Colonic mucosa (tissue), 4 donors: ENCODE results near the gene C11orf52. TPM values are rescaled to one million over a fixed set of nuclear protein-coding genes. Genes with fewer than 3 reads are reported as not detected.
A peak's percentile ranks its signal among the peaks of the same experiment; 100 is the strongest.
"Not testable (repeated sequence)": the region's sequence is repeated elsewhere in the genome, so short reads cannot be mapped to it uniquely, and the experiment has no call there.

ENCODE experiments used
- DNase-seq: peaks from one replicate; pipeline ENCODE4 v3.0.0-alpha.2; 2020
- H3K27ac ChIP-seq: fragments of 200-600 bp; one replicate; pipeline ENCODE4 v1.8.0; 2021
- H3K27me3 ChIP-seq: fragments of 200-600 bp; one replicate; pipeline ENCODE4 v1.8.0; 2021
- H3K36me3 ChIP-seq: fragments of 200-600 bp; one replicate; pipeline ENCODE4 v1.8.0; 2021
- H3K4me1 ChIP-seq: fragments of 200-600 bp; one replicate; pipeline ENCODE4 v1.8.0; 2021; ENCODE audit warnings: mild to moderate bottlenecking
- H3K4me3 ChIP-seq: fragments of 200-600 bp; one replicate; pipeline ENCODE4 v1.8.0; 2021
- H3K9ac ChIP-seq, 2 donors: one replicate each; pipeline ENCODE4 v1.7.0; 2013; ENCODE audit warnings: control low read depth in 2 of 2, low read depth in 2 of 2, low read length in 2 of 2
- H3K9me3 ChIP-seq: fragments of 200-600 bp; one replicate; pipeline ENCODE4 v1.8.0; 2021
- CTCF ChIP-seq: fragments of 200-600 bp; IDR thresholded peaks from one replicate; pipeline ENCODE4 v1.8.0; 2022; ENCODE audit warnings: antibody characterized with exemption, mild to moderate bottlenecking
- intact Hi-C: fragments of 100-400 bp; cut with DNase I; formaldehyde crosslinking; loops from one replicate; pipeline ENCODE4 v1.14.1; 2022
- total RNA-seq, 2 donors: library from RNA; stranded (reverse); fragmentation: NEBNext Ultra II Directional in 1 of 2; extraction: Animal tissue kit (Norgen Biotek cat#: 25700) in 1 of 2; gene quantifications; one replicate each; pipeline ENCODE4 v1.2.1, GENCODE V29; 2021
- donor health status: healthy.
- donor health status: DM: no; HTN: no; CAD: no.
- donor health status: DM: no; HTN: no; CAD: no.

The C11orf52 gene
- total RNA-seq, 2 donors from 2014 or later: 7.3 to 8.8 TPM

- H3K27ac ChIP-seq: peak overlapping the region; percentile 86
- H3K4me1 ChIP-seq: peaks cover 4% of the 10 kb centered on the region
- TF ChIP-seq CTCF: no peak
- intact Hi-C loops: no loop called here
- H3K9ac ChIP-seq: peak overlapping the region; percentile 69 to 73
- H3K4me3 ChIP-seq: peak overlapping the region; percentile 27
- no peaks in the 10 kb centered on the region for H3K27me3 ChIP-seq
- peak; percentile 97 for DNase-seq
- H3K36me3 ChIP-seq: no peaks in the 10 kb centered on the region
- no peaks in the 10 kb centered on the region for H3K9me3 ChIP-seq
Measured at GRCh38 chr11:111926505-111927391, 8.0 kb downstream of the C11orf52 start.

GRCh38 chr11:111930472-111930871 is 11.8 kb downstream of the C11orf52 start:
- Histone ChIP-seq H3K4me3 (no peak overlapping the region), H3K9ac (no peak overlapping the region), H3K36me3 (no peaks in the 10 kb centered on the region), H3K27me3 (no peaks in the 10 kb centered on the region), H3K27ac (no peak overlapping the region), H3K9me3 (no peaks in the 10 kb centered on the region), H3K4me1 (peaks cover 4% of the 10 kb centered on the region)
- no peak for DNase-seq
- intact Hi-C loops: loop anchor here (5.0 to 10.0 kb wide), 2 partner anchors 47 to 154 kb away; partner anchors contain the start of genes SDHD and TIMM8B
- TF ChIP-seq CTCF: no peak

- Histone ChIP-seq H3K9ac (no peak overlapping the region), H3K4me1 (no peaks in the 10 kb centered on the region), H3K9me3 (no peaks in the 10 kb centered on the region), H3K27ac (no peak overlapping the region), H3K36me3 (no peaks in the 10 kb centered on the region), H3K4me3 (no peak overlapping the region), H3K27me3 (no peaks in the 10 kb centered on the region)
- intact Hi-C loops: loop anchor here (5.0 to 10.0 kb wide), 2 partner anchors 45 to 152 kb away; partner anchors contain the start of genes SDHD and TIMM8B
- TF ChIP-seq CTCF: no peak
- no peak for DNase-seq
Measured at GRCh38 chr11:111932611-111932950, 13.9 kb downstream of the C11orf52 start.

- not testable (repeated sequence) for H3K9me3 ChIP-seq, DNase-seq, H3K4me1 ChIP-seq, H3K27ac ChIP-seq, H3K9ac ChIP-seq, H3K36me3 ChIP-seq, H3K4me3 ChIP-seq, H3K27me3 ChIP-seq
- intact Hi-C loops: loop anchor here (5.0 to 10.0 kb wide), 2 partner anchors 44 to 152 kb away; partner anchors contain the start of genes SDHD and TIMM8B
Measured at GRCh38 chr11:111933176-111933575, 14.5 kb downstream of the C11orf52 start.

GRCh38 chr11:111933872-111934271 is 15.2 kb downstream of the C11orf52 start:
- TF ChIP-seq CTCF: no peak
- Histone ChIP-seq H3K4me1 (no peaks in the 10 kb centered on the region), H3K4me3 (no peak overlapping the region), H3K27me3 (no peaks in the 10 kb centered on the region), H3K36me3 (no peaks in the 10 kb centered on the region), H3K9me3 (no peaks in the 10 kb centered on the region), H3K27ac (no peak overlapping the region), H3K9ac (no peak overlapping the region)
- intact Hi-C loops: loop anchor here (5.0 to 10.0 kb wide), 2 partner anchors 43 to 151 kb away; partner anchors contain the start of genes SDHD and TIMM8B
- no peak for DNase-seq

GRCh38 chr11:111934306-111934705 is 15.6 kb downstream of the C11orf52 start:
- Histone ChIP-seq H3K27me3 (no peaks in the 10 kb centered on the region), H3K4me3 (no peak overlapping the region), H3K4me1 (no peaks in the 10 kb centered on the region), H3K27ac (no peak overlapping the region), H3K36me3 (no peaks in the 10 kb centered on the region), H3K9ac (no peak overlapping the region), H3K9me3 (no peaks in the 10 kb centered on the region)
- no peak for DNase-seq
- TF ChIP-seq CTCF: no peak
- intact Hi-C loops: loop anchor here (5.0 to 10.0 kb wide), 2 partner anchors 43 to 150 kb away; partner anchors contain the start of genes SDHD and TIMM8B
